ENCODE results near the gene RCOR1. TPM values are rescaled to one million over a fixed set of nuclear protein-coding genes. Genes with fewer than 3 reads are reported as not detected.

The RCOR1 gene
- total and polyA plus RNA-seq, 4 donors, result 3.1 to 24.1 (median 9.7) TPM

- no peak overlapping the region for H3K4me3 ChIP-seq (ENCODE audit: low read length in 2 of 2)
- ATAC-seq (ENCODE audit: low FRiP score) (no peak), DNase-seq (peak in 1 of 2 donors; percentile 54)
- no peaks in the 10 kb centered on the region for H3K9me3 ChIP-seq (ENCODE audit: control insufficient read depth, low read length)
- WGBS, 2 donors, result 77 to 79% methylated on average over 12 of the region's 12 CpGs
- H3K27me3 ChIP-seq (ENCODE audit: control insufficient read depth in 1 of 2, insufficient read depth in 2 of 2, low read length in 1 of 2), result no peaks in the 10 kb centered on the region
- no peaks in the 10 kb centered on the region for H3K4me1 ChIP-seq (ENCODE audit: control insufficient read depth in 1 of 2, insufficient read depth in 2 of 2, low read length in 2 of 2)
- no peaks in the 10 kb centered on the region for H3K36me3 ChIP-seq (ENCODE audit: control insufficient read depth in 1 of 2, insufficient read depth in 2 of 2, low read length in 1 of 2)
- H3K27ac ChIP-seq (ENCODE audit: low read depth in 1 of 2, low read length in 2 of 2), result no peak overlapping the region
- intact Hi-C loops (cut with DNase I), result no loop called here
These were observed 2.6 kb upstream of the RCOR1 start for GRCh38 chr14:102589761-102590290.

GRCh38 chr14:102590667-102591099 is 1.8 kb upstream of the RCOR1 start:
- Histone ChIP-seq H3K36me3 (ENCODE audit: control insufficient read depth in 1 of 2, insufficient read depth in 2 of 2, low read length in 1 of 2) (no peaks in the 10 kb centered on the region), H3K27me3 (ENCODE audit: control insufficient read depth in 1 of 2, insufficient read depth in 2 of 2, low read length in 1 of 2) (no peaks in the 10 kb centered on the region), H3K4me1 (ENCODE audit: control insufficient read depth in 1 of 2, insufficient read depth in 2 of 2, low read length in 2 of 2) (no peaks in the 10 kb centered on the region), H3K4me3 (ENCODE audit: low read length in 2 of 2) (no peak overlapping the region), H3K27ac (ENCODE audit: low read depth in 1 of 2, low read length in 2 of 2) (peak overlapping the region in 1 of 2 donors; percentile 4), H3K9me3 (ENCODE audit: control insufficient read depth, low read length) (no peaks in the 10 kb centered on the region)
- ATAC-seq (ENCODE audit: low FRiP score) (no peak), DNase-seq (peak; percentile 59 to 78)
- intact Hi-C loops (cut with DNase I), result no loop called here
- WGBS, 2 donors, result 36 to 38% methylated on average over 13 of the region's 13 CpGs

- intact Hi-C loops (cut with DNase I), result no loop called here
- 0 to 1% methylated on average over 33 to 37 of the region's 37 CpGs for WGBS, 2 donors
- DNase-seq (peak; percentile 65 to 83), ATAC-seq (ENCODE audit: low FRiP score) (peak; percentile 11)
- Histone ChIP-seq H3K9me3 (ENCODE audit: control insufficient read depth, low read length) (no peaks in the 10 kb centered on the region), H3K27ac (ENCODE audit: low read depth in 1 of 2, low read length in 2 of 2) (peak overlapping the region; percentile 16 to 77), H3K27me3 (ENCODE audit: control insufficient read depth in 1 of 2, insufficient read depth in 2 of 2, low read length in 1 of 2) (no peaks in the 10 kb centered on the region), H3K4me3 (ENCODE audit: low read length in 2 of 2) (peak overlapping the region; percentile 64 to 99), H3K36me3 (ENCODE audit: control insufficient read depth in 1 of 2, insufficient read depth in 2 of 2, low read length in 1 of 2) (no peaks in the 10 kb centered on the region), H3K4me1 (ENCODE audit: control insufficient read depth in 1 of 2, insufficient read depth in 2 of 2, low read length in 2 of 2) (no peaks in the 10 kb centered on the region)
These were observed 991 bp upstream of the RCOR1 start for GRCh38 chr14:102591372-102591943.

- peak overlapping the region; percentile 83 to 91 for H3K27ac ChIP-seq (ENCODE audit: low read depth in 1 of 2, low read length in 2 of 2)
- H3K27me3 ChIP-seq (ENCODE audit: control insufficient read depth in 1 of 2, insufficient read depth in 2 of 2, low read length in 1 of 2), result no peaks in the 10 kb centered on the region
- H3K9me3 ChIP-seq (ENCODE audit: control insufficient read depth, low read length), result no peaks in the 10 kb centered on the region
- H3K4me3 ChIP-seq (ENCODE audit: low read length in 2 of 2), result peak overlapping the region; percentile 88 to 96
- H3K4me1 ChIP-seq (ENCODE audit: control insufficient read depth in 1 of 2, insufficient read depth in 2 of 2, low read length in 2 of 2), result no peaks in the 10 kb centered on the region
- DNase-seq (no peak), ATAC-seq (ENCODE audit: low FRiP score) (no peak)
- 0 to 1% methylated on average over 12 to 49 of the region's 49 CpGs for WGBS, 2 donors
- H3K36me3 ChIP-seq (ENCODE audit: control insufficient read depth in 1 of 2, insufficient read depth in 2 of 2, low read length in 1 of 2), result no peaks in the 10 kb centered on the region
- intact Hi-C loops (cut with DNase I), result loop anchor here in 1 of 2 donors (1.0 kb wide), 1 partner anchor 68 kb away; no protein-coding TSS in a partner anchor
These were observed 263 bp downstream of the RCOR1 start for GRCh38 chr14:102592763-102593060.

- intact Hi-C loops (cut with DNase I), result no loop called here
- ATAC-seq (ENCODE audit: low FRiP score) (peak; percentile 2), DNase-seq (peak; percentile 70 to 87)
- Histone ChIP-seq H3K9me3 (ENCODE audit: control insufficient read depth, low read length) (no peaks in the 10 kb centered on the region), H3K27ac (ENCODE audit: low read depth in 1 of 2, low read length in 2 of 2) (peak overlapping the region; percentile 53 to 91), H3K36me3 (ENCODE audit: control insufficient read depth in 1 of 2, insufficient read depth in 2 of 2, low read length in 1 of 2) (no peaks in the 10 kb centered on the region), H3K27me3 (ENCODE audit: control insufficient read depth in 1 of 2, insufficient read depth in 2 of 2, low read length in 1 of 2) (no peaks in the 10 kb centered on the region), H3K4me3 (ENCODE audit: low read length in 2 of 2) (peak overlapping the region; percentile 88 to 96), H3K4me1 (ENCODE audit: control insufficient read depth in 1 of 2, insufficient read depth in 2 of 2, low read length in 2 of 2) (no peaks in the 10 kb centered on the region)
- 0% methylated on average over 64 to 75 of the region's 75 CpGs for WGBS, 2 donors
These were observed 794 bp downstream of the RCOR1 start for GRCh38 chr14:102593061-102593824.

- DNase-seq (no peak), ATAC-seq (ENCODE audit: low FRiP score) (no peak)
- intact Hi-C loops (cut with DNase I), result no loop called here
- 2% methylated on average over 6 of the region's 6 CpGs for WGBS, 2 donors
- H3K9me3 ChIP-seq (ENCODE audit: control insufficient read depth, low read length), result no peaks in the 10 kb centered on the region
- no peaks in the 10 kb centered on the region for H3K36me3 ChIP-seq (ENCODE audit: control insufficient read depth in 1 of 2, insufficient read depth in 2 of 2, low read length in 1 of 2)
- H3K27ac ChIP-seq (ENCODE audit: low read depth in 1 of 2, low read length in 2 of 2), result peak overlapping the region in 1 of 2 donors; percentile 53
- H3K4me1 ChIP-seq (ENCODE audit: control insufficient read depth in 1 of 2, insufficient read depth in 2 of 2, low read length in 2 of 2), result no peaks in the 10 kb centered on the region
- no peaks in the 10 kb centered on the region for H3K27me3 ChIP-seq (ENCODE audit: control insufficient read depth in 1 of 2, insufficient read depth in 2 of 2, low read length in 1 of 2)
- peak overlapping the region; percentile 88 to 96 for H3K4me3 ChIP-seq (ENCODE audit: low read length in 2 of 2)
These were observed 1.3 kb downstream of the RCOR1 start for GRCh38 chr14:102593825-102594137.

GRCh38 chr14:102594514-102595175 is 2.2 kb downstream of the RCOR1 start:
- ATAC-seq (ENCODE audit: low FRiP score) (no peak), DNase-seq (peak; percentile 77 to 80)
- H3K27me3 ChIP-seq (ENCODE audit: control insufficient read depth in 1 of 2, insufficient read depth in 2 of 2, low read length in 1 of 2), result no peaks in the 10 kb centered on the region
- no peaks in the 10 kb centered on the region for H3K4me1 ChIP-seq (ENCODE audit: control insufficient read depth in 1 of 2, insufficient read depth in 2 of 2, low read length in 2 of 2)
- H3K36me3 ChIP-seq (ENCODE audit: control insufficient read depth in 1 of 2, insufficient read depth in 2 of 2, low read length in 1 of 2), result no peaks in the 10 kb centered on the region
- H3K9me3 ChIP-seq (ENCODE audit: control insufficient read depth, low read length), result no peaks in the 10 kb centered on the region
- H3K27ac ChIP-seq (ENCODE audit: low read depth in 1 of 2, low read length in 2 of 2), result no peak overlapping the region
- WGBS, 2 donors, result 35 to 40% methylated on average over 7 of the region's 7 CpGs
- no peak overlapping the region for H3K4me3 ChIP-seq (ENCODE audit: low read length in 2 of 2)
- intact Hi-C loops (cut with DNase I), result no loop called here

GRCh38 chr14:102601378-102601925 is 9.0 kb downstream of the RCOR1 start:
- Histone ChIP-seq H3K9me3 (ENCODE audit: control insufficient read depth, low read length) (no peaks in the 10 kb centered on the region), H3K4me3 (ENCODE audit: low read length in 2 of 2) (no peak overlapping the region), H3K27ac (ENCODE audit: low read depth in 1 of 2, low read length in 2 of 2) (no peak overlapping the region), H3K27me3 (ENCODE audit: control insufficient read depth in 1 of 2, insufficient read depth in 2 of 2, low read length in 1 of 2) (no peaks in the 10 kb centered on the region), H3K36me3 (ENCODE audit: control insufficient read depth in 1 of 2, insufficient read depth in 2 of 2, low read length in 1 of 2) (no peaks in the 10 kb centered on the region), H3K4me1 (ENCODE audit: control insufficient read depth in 1 of 2, insufficient read depth in 2 of 2, low read length in 2 of 2) (peaks cover 0 to 3% of the 10 kb centered on the region in 2 donors)
- ATAC-seq (ENCODE audit: low FRiP score) (no peak), DNase-seq (no peak)
- 93 to 100% methylated on average over 1 of the region's 1 CpG for WGBS, 2 donors
- intact Hi-C loops (cut with DNase I), result no loop called here
